SU-DHL-6 (cell line): ENCODE data around the gene RNFT2.

Source experiments
- CTCF ChIP-seq: fragments of 200-600 bp; sonication (generic); IDR thresholded peaks from one replicate; pipeline ENCODE4 v1.5.1; 2017; ENCODE audit warnings: antibody characterized with exemption, mild to moderate bottlenecking, low read length, moderate library complexity; ENCODE audit not compliant: insufficient read depth, poor library complexity, severe bottlenecking
- EZH2phosphoT487 ChIP-seq: fragments of 200-600 bp; sonication (generic), shearing (Covaris generic); conservative IDR thresholded peaks from 2 replicates; pipeline ENCODE4 v1.6.1; 2018; ENCODE audit warnings: mild to moderate bottlenecking, antibody characterized with exemption, low read length, moderate library complexity, mixed read lengths

- no peak for TF ChIP-seq CTCF
- no peak for TF ChIP-seq EZH2phosphoT487
Observed at GRCh38 chr12:116827432-116827831, 89.3 kb downstream of the RNFT2 start.
